Upper lobe of right lung (tissue), 1 donor: ENCODE results near the gene MBD3L1. TPM values are rescaled to one million over a fixed set of nuclear protein-coding genes. Genes with fewer than 3 reads are reported as not detected.

Experiments used
- ATAC-seq: fragments of 200-7000 bp; cut with Tn5 transposase; one replicate; pipeline ENCODE4 v1.9.1; 2020; ENCODE audit warnings: mild to moderate bottlenecking, moderate library complexity
- DNase-seq: peaks from one replicate; pipeline ENCODE4 v3.0.0-alpha.2; 2020
- H3K27ac ChIP-seq: fragments of 200-600 bp; one replicate; pipeline ENCODE4 v1.8.0; 2022
- H3K27me3 ChIP-seq: fragments of 200-600 bp; one replicate; pipeline ENCODE4 v1.8.0; 2022; ENCODE audit warnings: mild to moderate bottlenecking
- H3K36me3 ChIP-seq: fragments of 200-600 bp; one replicate; pipeline ENCODE4 v1.8.0; 2022
- H3K4me1 ChIP-seq: fragments of 200-600 bp; one replicate; pipeline ENCODE4 v1.8.0; 2022
- H3K4me3 ChIP-seq: fragments of 200-600 bp; one replicate; pipeline ENCODE4 v1.8.0; 2022; ENCODE audit warnings: mild to moderate bottlenecking
- H3K9me3 ChIP-seq: fragments of 200-600 bp; one replicate; pipeline ENCODE4 v1.8.0; 2022
- CTCF ChIP-seq: fragments of 200-600 bp; IDR thresholded peaks from one replicate; pipeline ENCODE4 v1.8.0; 2022; ENCODE audit warnings: antibody characterized with exemption
- intact Hi-C: fragments of 100-400 bp; cut with DNase I; formaldehyde crosslinking; loops from one replicate; pipeline ENCODE4 v1.11.0; 2022
- total RNA-seq: library from RNA; stranded (reverse); fragmentation: NEBNext Ultra II Directional; extraction: Animal tissue kit (Norgen Biotek cat#: 25700); gene quantifications from one replicate; pipeline ENCODE4 v1.2.1, GENCODE V29; 2021
- donor health status: DM: no; HTN: yes; CAD: no; lungs with severe emphysema.

MBD3L1 gene
- total RNA-seq, 1 donor from 2014 or later = not detected

DNA sequence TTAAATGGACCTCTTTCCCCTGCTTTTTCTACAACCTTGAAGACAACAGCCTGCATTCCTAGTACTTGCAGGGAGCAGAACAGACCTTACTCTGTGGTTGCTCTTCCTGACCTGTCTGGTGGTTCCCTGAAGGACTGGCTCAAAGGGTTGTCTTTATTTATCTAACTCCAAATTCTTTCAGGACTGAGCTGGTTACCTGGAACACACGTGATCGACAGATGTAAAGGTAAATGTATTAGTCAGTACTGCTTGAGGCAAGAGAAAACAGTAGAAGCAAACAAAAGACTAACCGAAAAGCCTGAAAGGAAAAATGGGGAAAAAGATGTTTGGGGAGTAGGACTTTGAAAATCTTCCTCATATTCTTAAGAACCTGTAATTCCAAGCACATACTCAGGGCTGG, 18.0 kb upstream of the MBD3L1 start:
- TF ChIP-seq CTCF = no peak
- no peak for DNase-seq

GRCh38 chr19:8815780-8816179, 16.4 kb upstream of the MBD3L1 start:
- H3K36me3 ChIP-seq = peaks cover 61% of the 10 kb centered on the region
- H3K27ac ChIP-seq = no peak overlapping the region
- no peaks in the 10 kb centered on the region for H3K27me3 ChIP-seq
- no peak overlapping the region for H3K4me3 ChIP-seq
- intact Hi-C loops = no loop called here
- ATAC-seq (no peak), DNase-seq (no peak)
- no peak for TF ChIP-seq CTCF
- H3K4me1 ChIP-seq = no peaks in the 10 kb centered on the region
- H3K9me3 ChIP-seq = peaks cover 79% of the 10 kb centered on the region

More for the DNA sequence above, 18.0 kb upstream of the MBD3L1 start:
- H3K9me3 ChIP-seq = peaks cover 85% of the 10 kb centered on the region
- H3K27ac ChIP-seq = no peak overlapping the region
- no peaks in the 10 kb centered on the region for H3K4me1 ChIP-seq
- intact Hi-C loops = no loop called here
- no peaks in the 10 kb centered on the region for H3K27me3 ChIP-seq
- no peak overlapping the region for H3K4me3 ChIP-seq
- peaks cover 51% of the 10 kb centered on the region for H3K36me3 ChIP-seq
- ATAC-seq = no peak

DNA sequence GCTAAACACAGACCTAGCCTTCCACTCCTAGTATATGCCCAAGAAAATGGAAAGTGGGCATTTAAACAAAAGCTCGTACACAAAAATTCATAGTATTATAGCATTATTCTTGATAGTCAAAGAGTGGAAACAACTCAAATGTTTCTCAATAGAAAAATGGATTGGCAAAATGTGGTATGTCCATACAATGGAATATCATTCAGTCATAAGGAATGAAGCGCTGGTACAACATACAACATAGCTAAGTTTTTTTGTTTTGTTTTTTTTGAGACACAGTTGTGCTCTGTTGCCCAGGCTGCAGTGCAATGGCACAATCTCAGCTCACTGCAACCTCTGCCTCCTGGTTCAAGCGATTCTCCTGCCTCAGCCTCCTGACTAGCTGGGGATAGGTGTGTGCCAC, 11.9 kb upstream of the MBD3L1 start:
- intact Hi-C loops = no loop called here
- Histone ChIP-seq H3K4me1 (no peaks in the 10 kb centered on the region), H3K27me3 (no peaks in the 10 kb centered on the region), H3K9me3 (peaks cover 34% of the 10 kb centered on the region), H3K27ac (no peak overlapping the region), H3K4me3 (no peak overlapping the region), H3K36me3 (peaks cover 65% of the 10 kb centered on the region)
- no peak for TF ChIP-seq CTCF
- no peak for ATAC-seq
- no peak for DNase-seq

GRCh38 chr19:8821748-8822241, 10.4 kb upstream of the MBD3L1 start:
- peaks cover 72% of the 10 kb centered on the region for H3K36me3 ChIP-seq
- no peak overlapping the region for H3K27ac ChIP-seq
- intact Hi-C loops = no loop called here
- H3K9me3 ChIP-seq = peaks cover 19% of the 10 kb centered on the region
- no peak for ATAC-seq
- no peaks in the 10 kb centered on the region for H3K4me1 ChIP-seq
- TF ChIP-seq CTCF = no peak
- H3K27me3 ChIP-seq = no peaks in the 10 kb centered on the region
- no peak overlapping the region for H3K4me3 ChIP-seq
- no peak for DNase-seq

- Histone ChIP-seq H3K36me3 (peaks cover 53% of the 10 kb centered on the region), H3K27me3 (no peaks in the 10 kb centered on the region)
- ATAC-seq = no peak
Observed at GRCh38 chr19:8826371-8826770, 5.8 kb upstream of the MBD3L1 start.

More at GRCh38 chr19:8826371-8826770, 5.8 kb upstream of the MBD3L1 start:
- intact Hi-C loops = no loop called here
- TF ChIP-seq CTCF = no peak
- Histone ChIP-seq H3K4me1 (peaks cover 3% of the 10 kb centered on the region), H3K4me3 (no peak overlapping the region), H3K27ac (no peak overlapping the region), H3K9me3 (no peaks in the 10 kb centered on the region)
- DNase-seq = no peak
